GM18505 (cell line): ENCODE data around the gene RASAL3.
"Not testable (repeated sequence)": the region's sequence is repeated elsewhere in the genome, so short reads cannot be mapped to it uniquely, and the experiment has no call there.

Source experiments
- ATAC-seq: cut with Tn5 transposase; IDR thresholded peaks from one replicate; pipeline ENCODE4 v1.9.1; 2021; ENCODE audit not compliant: unreplicated experiment
- POLR2A ChIP-seq: IDR thresholded peaks from 4 replicates; pipeline ENCODE4 v1.6.1; 2011; ENCODE audit warnings: borderline replicate concordance; ENCODE audit not compliant: insufficient read depth, insufficient read length; ENCODE audit errors: extremely low read depth

Gene RASAL3

DNA sequence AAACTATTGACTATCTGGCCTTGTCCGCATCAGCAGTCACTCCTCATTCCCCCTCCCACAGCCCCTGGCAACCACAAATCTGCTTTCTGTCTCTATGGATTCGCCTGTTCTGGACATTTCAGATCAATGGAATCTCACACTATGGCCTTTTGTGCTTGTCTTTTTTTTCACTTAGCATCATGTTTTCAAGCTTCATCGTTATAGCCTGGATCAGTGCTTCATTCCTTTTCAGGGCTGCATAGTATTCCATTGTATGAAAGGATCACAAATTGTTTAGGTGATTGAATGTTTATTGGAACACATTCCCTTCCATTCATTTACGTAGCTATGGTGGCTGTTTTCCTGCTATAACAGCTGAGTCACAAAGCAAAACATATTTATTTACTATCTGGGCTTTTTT is 22.7 kb upstream of the RASAL3 start:
- no peak for ATAC-seq
- TF ChIP-seq POLR2A: no peak

DNA sequence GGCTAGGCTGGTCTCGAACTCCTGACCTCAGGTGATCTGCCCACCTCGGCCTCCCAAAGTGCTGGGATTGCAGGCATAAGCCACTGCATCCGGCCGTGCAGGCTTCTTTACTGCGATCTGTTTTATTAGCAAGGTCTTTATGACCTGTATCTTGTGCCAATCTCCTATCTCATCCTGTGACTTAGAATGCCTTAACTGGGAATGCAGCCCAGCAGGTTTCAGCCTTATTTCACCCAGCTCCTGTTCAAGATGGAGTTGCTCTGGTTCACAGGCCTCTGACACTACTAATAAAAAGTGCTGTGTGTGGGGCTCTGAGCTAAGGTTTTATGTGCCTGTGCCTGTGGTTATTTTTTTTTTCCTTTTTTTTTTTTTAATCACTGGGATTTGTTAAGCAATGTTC is 21.4 kb upstream of the RASAL3 start:
- not testable (repeated sequence) for ATAC-seq

DNA sequence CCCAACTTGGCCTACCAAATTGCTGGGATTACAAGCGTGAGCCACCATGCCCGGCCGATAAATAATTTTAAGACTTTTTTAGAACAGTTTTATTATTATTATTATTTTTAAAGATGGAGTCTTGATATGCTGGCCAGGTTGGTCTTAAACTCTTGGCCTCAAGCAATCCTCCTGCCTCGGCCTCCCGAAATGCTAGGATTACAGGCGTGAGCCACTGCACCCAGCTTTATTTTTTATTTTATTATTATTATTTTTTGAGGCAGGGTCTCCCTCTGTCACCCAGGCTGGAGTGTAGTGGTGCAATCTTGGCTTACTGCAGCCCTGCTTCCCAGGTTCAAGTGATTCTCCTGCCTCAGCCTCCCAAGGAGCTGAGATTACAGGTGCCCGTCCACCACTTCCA is 16.7 kb upstream of the RASAL3 start:
- not testable (repeated sequence) for ATAC-seq

DNA sequence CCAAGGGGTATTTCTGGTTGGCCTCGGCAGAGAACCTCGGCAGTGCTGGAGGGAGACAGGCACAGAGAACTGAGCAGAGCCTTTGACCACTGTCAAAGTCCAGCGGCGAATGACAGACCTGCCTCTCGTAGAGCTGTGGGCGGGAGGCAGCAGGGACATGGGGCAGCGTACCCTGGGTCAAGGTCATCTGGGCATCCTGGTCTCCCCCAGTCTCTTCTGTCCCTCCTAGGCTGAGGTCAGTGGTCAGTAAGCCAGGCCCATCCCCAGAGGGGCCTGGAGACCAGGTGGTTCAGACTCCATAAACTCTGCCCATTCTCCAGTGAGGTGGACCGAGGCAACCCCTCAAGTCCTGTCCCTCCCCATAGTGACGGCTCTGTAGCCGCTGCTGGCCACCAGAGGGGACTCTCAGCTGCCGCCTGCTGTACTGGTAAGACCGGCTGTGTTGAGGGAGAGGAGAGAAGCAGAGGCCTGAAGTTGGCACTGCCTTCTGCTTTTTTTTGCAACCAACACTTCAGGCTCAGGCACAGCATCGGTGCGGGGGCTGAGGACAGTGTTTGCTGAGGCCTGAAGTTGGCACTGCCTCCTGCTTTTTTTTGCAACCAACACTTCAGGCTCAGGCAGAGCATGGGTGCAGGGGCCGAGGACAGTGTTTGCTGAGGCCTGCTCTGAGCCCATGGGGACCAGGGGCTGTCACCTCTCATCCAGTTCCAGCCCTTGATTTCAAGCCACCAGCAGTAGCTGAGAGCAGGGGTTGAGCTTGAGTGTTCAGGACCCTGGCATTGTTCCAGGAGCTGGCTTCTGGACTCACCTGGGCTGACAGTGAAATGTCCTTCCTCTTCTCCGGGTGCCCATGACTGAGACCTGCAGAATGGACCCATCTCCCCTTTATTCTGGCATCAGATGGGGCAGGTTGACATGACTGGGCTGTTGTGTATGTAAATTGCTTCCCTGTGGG is 15.3 kb upstream of the RASAL3 start, which contains the start of gene PGLYRP2:
PGLYRP2 (minus strand) TSS at position 111 of the 955 bp plus-strand sequence. CDS start 130 bp downstream, outside the sequence.
- TF ChIP-seq POLR2A: no peak
- ATAC-seq: no peak

DNA sequence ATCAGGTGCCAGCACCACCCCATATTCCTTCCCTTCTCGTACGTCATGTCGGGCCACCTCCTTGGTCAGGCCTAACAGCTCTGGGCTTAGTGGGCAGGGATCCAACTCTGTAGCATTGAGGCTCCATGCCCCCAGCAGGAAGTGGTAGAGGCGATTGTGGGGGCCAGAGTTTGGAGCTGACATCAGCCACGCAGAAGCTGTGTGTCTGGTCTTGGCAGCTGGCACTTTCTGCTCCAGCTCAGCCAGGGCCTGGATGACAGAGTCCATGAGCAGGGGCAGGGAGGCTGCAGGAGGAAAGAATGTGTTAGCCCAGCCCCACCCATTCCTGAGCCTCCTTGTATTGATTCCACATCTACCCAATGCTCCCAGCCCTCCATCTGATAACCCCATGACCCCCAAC is 12.0 kb upstream of the RASAL3 start:
- no peak for ATAC-seq
- TF ChIP-seq POLR2A: no peak

DNA sequence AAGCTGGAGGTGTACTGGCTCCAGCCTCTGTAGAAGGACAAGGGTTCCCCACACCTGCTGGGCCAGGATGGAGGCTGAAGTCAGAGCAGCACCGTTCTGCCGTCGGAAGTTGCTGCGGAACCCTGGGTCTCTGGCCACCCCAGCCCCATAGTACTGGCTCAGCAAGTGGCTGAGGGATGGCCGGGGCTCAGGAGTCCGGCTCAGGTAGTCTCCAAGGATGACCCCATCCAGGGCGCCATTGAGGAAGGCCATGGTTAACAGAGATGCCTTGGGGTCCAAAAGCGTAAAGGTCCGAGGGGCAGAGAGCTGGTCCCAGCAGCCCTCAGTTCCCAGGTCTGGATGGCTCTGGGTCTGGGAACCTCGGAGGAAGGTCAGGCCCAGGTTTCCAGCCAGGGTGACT is 11.3 kb upstream of the RASAL3 start:
- TF ChIP-seq POLR2A: no peak
- ATAC-seq: no peak

DNA sequence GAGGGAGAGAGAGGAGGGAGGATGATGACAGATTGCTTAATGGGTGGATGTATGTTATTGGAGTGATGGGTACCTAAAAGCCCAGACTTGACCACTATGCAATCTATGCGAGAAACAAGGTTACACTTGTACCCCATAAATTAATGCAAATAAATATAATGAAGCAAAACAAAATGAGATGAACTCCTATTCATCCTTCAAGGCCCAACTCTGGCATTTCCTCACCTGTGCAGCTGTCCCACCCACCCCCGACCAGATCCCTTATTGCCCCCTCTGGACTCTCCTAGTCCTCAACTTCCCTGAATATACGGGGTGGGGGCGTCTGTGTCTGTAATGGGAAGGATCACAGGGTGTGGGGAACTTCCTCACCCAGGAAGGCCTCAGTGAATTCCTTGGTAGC is 10.8 kb upstream of the RASAL3 start:
- ATAC-seq: no peak
- no peak for TF ChIP-seq POLR2A

DNA sequence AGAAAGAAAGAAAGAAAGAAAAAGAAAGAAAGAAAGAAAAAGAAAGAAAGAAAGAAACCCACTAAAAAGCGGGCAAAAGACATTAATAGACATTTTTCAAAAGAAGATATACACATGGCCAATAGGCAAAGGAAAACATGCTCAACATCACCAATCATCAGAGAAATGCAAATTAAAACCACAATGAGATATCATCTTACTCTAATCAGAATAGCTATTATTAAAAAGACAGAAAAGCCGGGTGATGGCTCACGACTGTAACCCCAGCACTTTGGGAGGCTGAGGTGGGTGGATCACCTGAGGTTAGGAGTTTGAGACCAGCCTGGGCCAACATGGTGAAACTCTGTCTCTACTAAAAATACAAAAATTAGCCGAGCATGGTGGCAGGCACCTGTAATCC is 9.5 kb upstream of the RASAL3 start:
- ATAC-seq: not testable (repeated sequence)

DNA sequence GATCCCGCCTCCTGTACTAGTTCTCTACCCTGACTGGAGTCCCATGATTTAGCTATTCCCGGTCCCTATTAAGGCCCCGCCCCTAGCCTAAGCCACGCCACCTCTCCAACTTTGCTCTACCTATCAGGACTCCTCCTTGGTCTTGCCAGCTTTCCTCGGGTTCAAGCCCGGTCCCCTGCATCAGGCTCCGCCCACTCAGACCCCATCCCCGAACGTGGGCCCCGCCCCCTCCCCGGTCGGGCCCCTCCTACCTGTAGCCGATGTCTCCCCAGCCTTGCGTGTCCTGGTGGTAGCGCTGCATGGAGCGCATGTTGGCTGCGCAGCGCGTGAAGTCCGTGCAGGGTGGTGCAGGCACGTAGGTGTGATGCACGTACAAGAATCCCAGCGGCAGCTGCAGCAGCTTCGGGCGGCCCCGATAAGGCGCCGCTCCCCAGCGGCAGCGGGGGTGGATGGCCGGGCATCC is 7.3 kb upstream of the RASAL3 start:
- no peak for ATAC-seq
- TF ChIP-seq POLR2A: no peak

DNA sequence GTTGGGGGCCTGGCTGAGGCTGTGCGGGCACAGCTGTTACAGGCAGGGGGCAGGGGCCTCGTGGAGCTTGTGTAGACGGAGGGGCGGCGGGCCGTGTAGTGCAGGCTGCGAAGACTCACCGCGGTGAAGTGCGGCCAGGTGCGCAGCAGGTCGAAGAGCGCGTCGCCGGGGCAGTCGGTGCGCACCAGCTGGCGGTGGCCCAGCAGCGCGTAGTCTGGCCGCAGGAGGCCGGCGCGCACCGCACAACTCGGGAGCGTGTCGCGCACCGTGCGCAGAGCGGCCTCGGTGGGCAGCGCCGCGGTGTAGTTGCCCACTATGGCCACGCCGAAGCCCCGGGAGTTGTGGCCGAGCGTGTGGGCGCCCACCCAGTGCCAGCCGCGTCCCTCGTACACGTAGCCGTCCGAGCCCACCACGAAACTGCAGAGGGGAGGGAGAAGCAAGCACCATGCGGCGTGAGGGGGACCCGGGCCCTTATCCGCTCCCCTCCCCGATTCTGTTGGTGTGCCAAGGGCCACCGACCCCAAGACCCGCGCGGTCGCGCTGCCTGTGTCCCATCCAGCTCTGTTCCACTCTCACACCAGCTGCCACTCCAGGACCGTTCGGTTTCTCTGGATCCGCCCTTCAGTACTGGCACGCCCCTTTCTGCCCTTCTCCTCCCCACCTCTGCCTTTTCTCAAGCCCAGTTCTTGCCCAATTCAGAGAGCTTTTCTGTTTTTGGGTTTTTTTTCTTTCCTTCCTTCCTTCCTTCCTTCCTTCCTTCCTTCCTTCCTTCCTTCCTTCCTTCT is 5.4 kb upstream of the RASAL3 start:
- no peak for ATAC-seq
- TF ChIP-seq POLR2A: no peak

DNA sequence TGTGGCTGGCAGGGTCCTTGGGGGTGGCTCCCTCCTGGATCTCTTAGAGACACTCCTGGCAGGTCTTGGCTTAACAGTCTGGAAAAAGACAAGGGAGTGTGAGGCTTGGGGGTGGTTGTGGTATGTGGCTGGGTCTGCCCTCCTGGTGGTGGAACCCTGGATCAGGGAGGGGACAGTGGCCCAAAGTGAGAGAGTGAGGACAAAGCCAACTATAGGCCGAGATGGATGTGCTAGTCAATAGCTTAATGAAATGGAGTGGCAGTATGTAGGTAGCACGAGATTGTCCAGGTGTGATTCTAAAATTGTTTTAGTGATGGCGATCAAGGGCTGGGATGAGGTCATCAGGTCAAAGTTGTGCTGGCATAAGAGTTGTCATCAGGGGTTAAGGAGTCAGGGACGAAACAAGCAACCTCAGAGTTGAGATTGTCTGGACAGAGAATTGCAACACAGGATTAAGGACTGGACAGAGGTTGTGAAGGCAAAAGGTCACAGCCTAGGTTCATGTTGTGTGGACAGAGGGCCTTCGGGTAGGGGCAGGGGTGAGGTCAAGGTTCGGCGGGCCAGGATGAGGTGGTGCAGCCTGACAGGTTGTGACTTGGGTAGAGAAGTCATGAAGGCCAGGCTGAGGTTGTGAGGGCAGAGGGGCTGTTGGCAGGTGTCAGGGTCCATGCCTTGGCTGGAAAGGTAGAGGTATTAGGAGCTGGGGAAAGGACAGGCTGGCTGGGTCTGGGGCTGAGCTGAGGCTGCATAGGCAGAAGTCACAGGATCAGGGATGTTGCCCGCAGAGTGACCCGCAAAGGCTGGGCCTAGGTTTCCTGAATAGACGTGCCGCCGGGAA is 4.5 kb upstream of the RASAL3 start:
- TF ChIP-seq POLR2A: no peak
- ATAC-seq: no peak

DNA sequence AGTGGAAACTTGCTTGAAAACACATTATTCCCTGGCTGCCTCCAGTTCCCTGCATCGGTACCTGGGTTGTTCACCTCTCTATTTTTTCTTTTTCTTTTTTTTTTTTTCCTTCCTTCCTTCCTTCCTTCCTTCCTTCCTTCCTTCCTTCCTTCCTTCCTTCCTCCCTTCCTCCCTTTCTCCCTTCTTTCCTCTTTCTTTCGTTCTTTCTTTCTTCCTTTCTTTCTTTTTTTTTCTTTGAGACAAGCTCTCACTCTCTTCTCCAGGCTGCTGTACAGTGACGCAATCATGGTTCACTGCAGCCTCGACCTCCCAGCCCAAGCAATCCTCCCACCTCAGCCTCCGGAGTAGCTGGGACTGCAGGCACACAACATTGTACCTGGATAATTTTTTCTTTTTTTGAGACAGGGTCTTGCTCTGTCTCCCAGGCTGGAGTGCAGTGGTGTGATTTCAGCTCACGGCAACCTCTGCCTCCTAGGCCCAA is 3.4 kb upstream of the RASAL3 start:
- no peak for TF ChIP-seq POLR2A
- ATAC-seq: no peak
